Calu3 (cell line): ENCODE data around the gene C2CD4A. TPM values are rescaled to one million over a fixed set of nuclear protein-coding genes. Genes with fewer than 3 reads are reported as not detected.
A peak's percentile ranks its signal among the peaks of the same experiment; 100 is the strongest.

ENCODE experiments used
- BruUV-seq: library from RNA; stranded (reverse); fragments of 400-500 nt; replicated peaks from 2 replicates; lab custom pipeline; 2021; lab: Mats Ljungman, UMichigan
- CTCF ChIA-PET: fragments of 300-600 bp; sonication (Branson Sonifier 250); formaldehyde crosslinking; loops from one replicate; lab custom pipeline; 2022; ENCODE audit warnings: antibody characterized with exemption; lab: Charles Lee
- DNase-seq: peaks from one replicate; pipeline ENCODE4 v3.0.0; 2022
- H3K27ac Mint-ChIP-seq: one replicate; pipeline ENCODE4 v1.8.0; 2022; ENCODE audit warnings: mixed read lengths; ENCODE audit not compliant: unreplicated experiment
- H3K27me3 Mint-ChIP-seq: one replicate; pipeline ENCODE4 v1.8.0; 2022; ENCODE audit warnings: mixed read lengths; ENCODE audit not compliant: unreplicated experiment
- H3K36me3 Mint-ChIP-seq: one replicate; pipeline ENCODE4 v1.8.0; 2022; ENCODE audit warnings: mild to moderate bottlenecking, moderate library complexity, mixed read lengths; ENCODE audit not compliant: insufficient read depth, unreplicated experiment
- H3K4me1 Mint-ChIP-seq: one replicate; pipeline ENCODE4 v1.8.0; 2022; ENCODE audit warnings: mild to moderate bottlenecking, low read depth, mixed read lengths; ENCODE audit not compliant: unreplicated experiment
- H3K4me3 Mint-ChIP-seq: one replicate; pipeline ENCODE4 v1.8.0; 2022; ENCODE audit warnings: mild to moderate bottlenecking, low read depth, moderate library complexity, mixed read lengths; ENCODE audit not compliant: unreplicated experiment
- H3K9me3 Mint-ChIP-seq: one replicate; pipeline ENCODE4 v1.8.0; 2022; ENCODE audit warnings: low read depth, mixed read lengths; ENCODE audit not compliant: unreplicated experiment
- CTCF ChIP-seq: fragments of 200-600 bp; IDR thresholded peaks from one replicate; pipeline ENCODE4 v1.8.0; 2022; ENCODE audit warnings: antibody characterized with exemption; ENCODE audit not compliant: unreplicated experiment
- intact Hi-C: fragments of 100-400 bp; cut with micrococcal nuclease; formaldehyde crosslinking; loops from one replicate; pipeline ENCODE4 v1.10.0; 2022; ENCODE audit not compliant: unreplicated experiment
- total RNA-seq: library from RNA; stranded (reverse); gene quantifications from 2 replicates; pipeline ENCODE4 v1.2.3, GENCODE V29; 2022

Gene C2CD4A
- total RNA-seq, 1 experiment from 2014 or later = 17.6 TPM

GRCh38 chr15:62060896-62061280, 5.9 kb upstream of the C2CD4A start:
- CTCF ChIA-PET = interaction anchor here (0.6 to 2.5 kb wide), 8 partner anchors 9 to 246 kb away, joined by 3 to 12 read pairs (median 4); no protein-coding TSS in a partner anchor
- BruUV-seq = TSS peak; percentile 81
- peak overlapping the region; percentile 25 for H3K27ac Mint-ChIP-seq
- DNase-seq = no peak
- peaks cover 52% of the 10 kb centered on the region for H3K36me3 Mint-ChIP-seq
- no peaks in the 10 kb centered on the region for H3K9me3 Mint-ChIP-seq
- H3K27me3 Mint-ChIP-seq = no peaks in the 10 kb centered on the region
- TF ChIP-seq CTCF = no peak
- peaks cover 64% of the 10 kb centered on the region for H3K4me1 Mint-ChIP-seq
- intact Hi-C loops = no loop called here
- peak overlapping the region; percentile 93 for H3K4me3 Mint-ChIP-seq

GRCh38 chr15:62063825-62064635, 2.7 kb upstream of the C2CD4A start:
- CTCF ChIA-PET = interaction anchor here (0.6 to 2.2 kb wide), 9 partner anchors 9 to 404 kb away, joined by 3 to 8 read pairs (median 5); no protein-coding TSS in a partner anchor

GRCh38 chr15:62067448-62068044, 769 bp downstream of the C2CD4A start:
- no peak for TF ChIP-seq CTCF
- DNase-seq = peak; percentile 49
- Mint-ChIP-seq H3K36me3 (peaks cover 40% of the 10 kb centered on the region), H3K4me1 (peaks cover 41% of the 10 kb centered on the region), H3K27ac (peak overlapping the region; percentile 91), H3K27me3 (no peaks in the 10 kb centered on the region), H3K9me3 (no peaks in the 10 kb centered on the region), H3K4me3 (peak overlapping the region; percentile 89)
- no TSS peak for BruUV-seq
- CTCF ChIA-PET = interaction anchor here (0.9 to 2.0 kb wide), 7 partner anchors 32 to 239 kb away, joined by 3 to 12 read pairs (median 3); no protein-coding TSS in a partner anchor
- intact Hi-C loops = loop anchor here (2.0 kb wide), 1 partner anchor 57 kb away; no protein-coding TSS in a partner anchor

More at GRCh38 chr15:62063825-62064635, 2.7 kb upstream of the C2CD4A start:
- no peak for TF ChIP-seq CTCF
- H3K27me3 Mint-ChIP-seq = no peaks in the 10 kb centered on the region
- H3K27ac Mint-ChIP-seq = peak overlapping the region; percentile 25
- H3K36me3 Mint-ChIP-seq = peaks cover 61% of the 10 kb centered on the region
- intact Hi-C loops = no loop called here
- BruUV-seq = no TSS peak
- H3K9me3 Mint-ChIP-seq = no peaks in the 10 kb centered on the region
- H3K4me3 Mint-ChIP-seq = peak overlapping the region; percentile 55
- DNase-seq = peak; percentile 57
- peaks cover 55% of the 10 kb centered on the region for H3K4me1 Mint-ChIP-seq

DNA sequence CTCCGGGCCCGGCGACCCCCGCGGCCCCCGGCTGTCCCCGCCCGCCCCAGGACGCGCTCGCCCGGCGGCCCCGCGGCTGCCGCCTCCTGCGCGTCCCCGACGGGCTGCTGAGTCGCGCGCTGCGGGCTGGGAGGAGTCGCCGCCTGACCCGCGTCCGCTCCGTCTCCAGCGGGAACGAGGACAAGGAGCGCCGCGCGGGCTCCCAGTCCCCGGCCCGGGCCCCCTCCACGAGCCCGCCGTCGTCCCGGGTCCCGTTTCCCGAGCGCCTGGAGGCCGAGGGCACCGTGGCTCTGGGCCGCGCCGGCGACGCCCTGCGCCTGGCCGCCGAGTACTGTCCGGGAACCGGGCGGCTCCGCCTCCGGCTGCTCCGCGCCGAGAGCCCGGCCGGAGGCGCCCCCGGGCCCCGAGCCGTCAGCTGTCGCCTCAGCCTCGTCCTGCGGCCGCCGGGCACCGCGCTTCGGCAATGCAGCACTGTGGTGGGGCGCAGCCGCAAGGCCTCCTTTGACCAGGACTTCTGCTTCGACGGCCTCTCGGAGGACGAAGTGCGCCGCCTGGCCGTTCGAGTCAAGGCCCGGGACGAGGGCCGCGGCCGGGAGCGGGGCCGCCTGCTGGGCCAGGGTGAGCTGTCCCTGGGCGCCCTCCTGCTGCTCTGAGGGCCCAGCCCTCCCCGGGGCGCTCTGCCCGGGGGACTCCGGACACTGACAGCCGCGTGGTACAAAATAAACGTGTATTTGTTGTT, 1.5 kb downstream of the C2CD4A start:
- Mint-ChIP-seq H3K36me3 (peaks cover 40% of the 10 kb centered on the region), H3K4me3 (peak overlapping the region; percentile 89), H3K27ac (peak overlapping the region; percentile 91), H3K4me1 (peaks cover 34% of the 10 kb centered on the region), H3K9me3 (no peaks in the 10 kb centered on the region), H3K27me3 (no peaks in the 10 kb centered on the region)
- peak; percentile 25 for TF ChIP-seq CTCF
- CTCF ChIA-PET = interaction anchor here (0.6 to 2.9 kb wide), 7 partner anchors 8 to 186 kb away, joined by 3 to 12 read pairs (median 4); partner anchors contain the start of gene VPS13C
- no TSS peak for BruUV-seq
- intact Hi-C loops = no loop called here
- DNase-seq = peak; percentile 77
